Vagina (tissue), 2 donors: ENCODE results near the gene MRPS15. TPM values are rescaled to one million over a fixed set of nuclear protein-coding genes. Genes with fewer than 3 reads are reported as not detected.

Experiments
- DNase-seq, 2 donors: peaks; one replicate each; pipeline ENCODE4 v3.0.0-alpha.2; 2017; ENCODE audit errors: extremely low spot score in 2 of 2
- H3K27ac ChIP-seq: fragments of 200-600 bp; sonication (generic); one replicate; pipeline ENCODE4 v1.5.1; 2019
- H3K27me3 ChIP-seq: fragments of 200-600 bp; sonication (generic); one replicate; pipeline ENCODE4 v1.5.1; 2019
- H3K36me3 ChIP-seq, 2 donors: fragments of 200-600 bp; sonication (generic); one replicate each; pipeline ENCODE4 v1.5.1; 2017 to 2019
- H3K4me1 ChIP-seq: fragments of 200-600 bp; sonication (generic); one replicate; pipeline ENCODE4 v1.5.1; 2019
- H3K4me3 ChIP-seq, 2 donors: fragments of 200-600 bp; sonication (generic); 1 replicate in 1 of 2; 2 replicates in 1 of 2; pipeline ENCODE4 v1.5.1; 2016 to 2019
- H3K9me3 ChIP-seq: fragments of 200-600 bp; sonication (generic); one replicate; pipeline ENCODE4 v1.5.1; 2019
- CTCF ChIP-seq, 3 experiments: fragments of 450-650 bp in 2 of 3; fragments of 200-600 bp in 1 of 3; sonication (generic) in 1 of 3; IDR thresholded peaks; one replicate each; pipeline ENCODE4 v1.5.1; 2017 to 2019; ENCODE audit warnings: antibody characterized with exemption in 3 of 3, mild to moderate bottlenecking in 2 of 3, moderate library complexity in 2 of 3
- POLR2A ChIP-seq, 2 donors: fragments of 450-650 bp; IDR thresholded peaks; one replicate each; pipeline ENCODE4 v1.6.1; 2017; ENCODE audit warnings: antibody characterized with exemption in 2 of 2, mild to moderate bottlenecking in 2 of 2, moderate library complexity in 2 of 2
- POLR2AphosphoS5 ChIP-seq, 2 donors: sonication (generic); formaldehyde crosslinking; IDR thresholded peaks; one replicate each; pipeline ENCODE4 v1.9.0; 2017; ENCODE audit warnings: antibody characterized with exemption in 2 of 2, mild to moderate bottlenecking in 2 of 2, low read depth in 1 of 2; ENCODE audit not compliant: insufficient read depth in 1 of 2
- intact Hi-C: fragments of 100-400 bp; cut with DNase I; formaldehyde crosslinking; loops from one replicate; pipeline ENCODE4 v1.15.1; 2023
- total RNA-seq: library from RNA; depleted of rRNA; stranded (reverse); fragments of >200 nt; gene quantifications from one replicate; pipeline ENCODE4 v1.2.3, GENCODE V29; 2016

Gene MRPS15
- total RNA-seq, 1 donor from 2014 or later, result 54.0 TPM

- H3K4me3 ChIP-seq, result no peak overlapping the region
- peaks cover 7% of the 10 kb centered on the region for H3K4me1 ChIP-seq
- H3K27me3 ChIP-seq, result no peaks in the 10 kb centered on the region
- no peak overlapping the region for H3K27ac ChIP-seq
- H3K36me3 ChIP-seq, result no peaks in the 10 kb centered on the region
- H3K9me3 ChIP-seq, result no peaks in the 10 kb centered on the region
- TF ChIP-seq POLR2A (IDR thresholded peaks at IDR 0.05) (no peak), POLR2AphosphoS5 (IDR thresholded peaks at IDR 0.05; ENCODE audit: insufficient read depth in 1 of 2, low read depth in 1 of 2) (no peak), CTCF (IDR thresholded peaks at IDR 0.05) (no peak)
- intact Hi-C loops, result no loop called here
- DNase-seq, result no peak
Observed at GRCh38 chr1:36469163-36469562, 5.0 kb upstream of the MRPS15 start.

GRCh38 chr1:36467700-36468455 lies 3.7 kb upstream of the MRPS15 start:
- H3K36me3 ChIP-seq, result no peaks in the 10 kb centered on the region
- no peak for TF ChIP-seq CTCF (IDR thresholded peaks at IDR 0.05)
- TF ChIP-seq POLR2A (IDR thresholded peaks at IDR 0.05), result no peak
- TF ChIP-seq POLR2AphosphoS5 (IDR thresholded peaks at IDR 0.05; ENCODE audit: insufficient read depth in 1 of 2, low read depth in 1 of 2), result no peak
- H3K9me3 ChIP-seq, result no peaks in the 10 kb centered on the region
- H3K27ac ChIP-seq, result no peak overlapping the region
- no peaks in the 10 kb centered on the region for H3K27me3 ChIP-seq
- no peak for DNase-seq
- peaks cover 16% of the 10 kb centered on the region for H3K4me1 ChIP-seq
- intact Hi-C loops, result no loop called here
- H3K4me3 ChIP-seq, result no peak overlapping the region

- Histone ChIP-seq H3K9me3 (no peaks in the 10 kb centered on the region), H3K27ac (no peak overlapping the region), H3K4me1 (peaks cover 24% of the 10 kb centered on the region), H3K4me3 (no peak overlapping the region), H3K36me3 (no peaks in the 10 kb centered on the region), H3K27me3 (no peaks in the 10 kb centered on the region)
- no peak for TF ChIP-seq POLR2A (IDR thresholded peaks at IDR 0.05)
- no peak for TF ChIP-seq CTCF (IDR thresholded peaks at IDR 0.05)
- no peak for TF ChIP-seq POLR2AphosphoS5 (IDR thresholded peaks at IDR 0.05; ENCODE audit: insufficient read depth in 1 of 2, low read depth in 1 of 2)
- intact Hi-C loops, result no loop called here
- DNase-seq, result no peak
Observed at GRCh38 chr1:36467027-36467410, 2.8 kb upstream of the MRPS15 start.

GRCh38 chr1:36466370-36467026 lies 2.3 kb upstream of the MRPS15 start:
- no peaks in the 10 kb centered on the region for H3K27me3 ChIP-seq

More at GRCh38 chr1:36466370-36467026, 2.3 kb upstream of the MRPS15 start:
- H3K4me1 ChIP-seq, result peaks cover 26% of the 10 kb centered on the region
- no peak overlapping the region for H3K27ac ChIP-seq
- no peaks in the 10 kb centered on the region for H3K9me3 ChIP-seq
- H3K4me3 ChIP-seq, result no peak overlapping the region
- no peak for TF ChIP-seq CTCF (IDR thresholded peaks at IDR 0.05)
- TF ChIP-seq POLR2A (IDR thresholded peaks at IDR 0.05), result no peak
- no peak for DNase-seq
- peaks cover 0 to under 1% of the 10 kb centered on the region in 2 donors for H3K36me3 ChIP-seq
- intact Hi-C loops, result no loop called here
